ENCODE results near the gene CYP20A1. TPM values are rescaled to one million over a fixed set of nuclear protein-coding genes. Genes with fewer than 3 reads are reported as not detected.
"Not testable (repeated sequence)": the region's sequence is repeated elsewhere in the genome, so short reads cannot be mapped to it uniquely, and the experiment has no call there.

Gene CYP20A1
- total and polyA plus RNA-seq, 8 donors: 5.9 to 19.7 (median 15.2) TPM

GRCh38 chr2:203330434-203330833 lies 91.6 kb downstream of the CYP20A1 start:
- Histone ChIP-seq H3K4me3 (no peak overlapping the region), H3K9me3 (no peaks in the 10 kb centered on the region), H3K27ac (no peak overlapping the region), H3K27me3 (no peaks in the 10 kb centered on the region), H3K4me1 (peaks cover 0 to 3% (median 0%) of the 10 kb centered on the region in 3 donors), H3K36me3 (no peaks in the 10 kb centered on the region)
- no peak for DNase-seq
- FAIRE-seq: no peak
- ATAC-seq: no peak
- TF ChIP-seq CTCF (IDR thresholded peaks at IDR 0.05): no peak
- intact Hi-C loops (cut with DNase I): no loop called here

GRCh38 chr2:203338322-203338721 lies 99.5 kb downstream of the CYP20A1 start:
- intact Hi-C loops (cut with DNase I): no loop called here
- no peak for DNase-seq
- Histone ChIP-seq H3K27me3 (no peaks in the 10 kb centered on the region), H3K9me3 (no peaks in the 10 kb centered on the region), H3K4me3 (no peak overlapping the region), H3K4me1 (peaks cover 0 to 4% (median 0%) of the 10 kb centered on the region in 3 donors), H3K36me3 (no peaks in the 10 kb centered on the region), H3K27ac (no peak overlapping the region)
- no peak for FAIRE-seq
- TF ChIP-seq CTCF (IDR thresholded peaks at IDR 0.05): no peak
- WGBS, 2 donors: 90 to 95% methylated on average over 4 of the region's 4 CpGs
- ATAC-seq: no peak

GRCh38 chr2:203340791-203341487 lies 102.1 kb downstream of the CYP20A1 start:
- FAIRE-seq (no peak), ATAC-seq (no peak), DNase-seq (no peak)
- no peak for TF ChIP-seq CTCF (IDR thresholded peaks at IDR 0.05)
- Histone ChIP-seq H3K27ac (no peak overlapping the region), H3K4me1 (peaks cover 0 to 4% (median 0%) of the 10 kb centered on the region in 3 donors), H3K9me3 (no peaks in the 10 kb centered on the region), H3K27me3 (no peaks in the 10 kb centered on the region), H3K4me3 (no peak overlapping the region), H3K36me3 (no peaks in the 10 kb centered on the region)
- WGBS, 2 donors: 90 to 91% methylated on average over 6 of the region's 6 CpGs
- intact Hi-C loops (cut with DNase I): no loop called here

DNA sequence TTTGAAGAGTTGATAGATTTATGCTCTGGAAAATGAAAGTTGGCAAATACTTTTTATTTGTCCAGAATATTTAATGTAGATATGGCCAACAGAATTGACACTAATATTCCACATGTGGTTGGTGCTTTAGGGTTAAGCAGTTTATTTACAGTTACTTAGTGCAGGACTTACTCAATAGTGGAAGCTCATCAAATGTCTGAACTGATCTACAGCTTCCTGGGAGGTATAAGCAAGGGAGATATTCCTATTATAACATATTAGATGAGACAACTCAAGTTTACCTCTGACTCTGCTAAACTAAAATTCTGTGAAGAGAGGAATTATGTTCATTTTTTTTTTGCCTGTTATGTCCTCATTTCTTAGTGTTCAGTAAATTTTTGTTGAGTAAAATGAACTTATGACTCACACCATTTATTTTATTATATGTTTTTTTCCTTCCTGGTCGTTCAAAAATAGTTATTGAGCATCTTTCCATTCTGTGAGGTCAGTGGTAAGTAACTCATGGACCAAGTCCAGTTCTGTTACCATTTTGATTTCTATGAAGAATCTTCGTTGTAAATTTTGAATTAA lies 103.0 kb downstream of the CYP20A1 start:
- H3K27me3 ChIP-seq: no peaks in the 10 kb centered on the region
- peaks cover 0 to 4% (median 0%) of the 10 kb centered on the region in 3 donors for H3K4me1 ChIP-seq
- ATAC-seq: no peak
- no peak for FAIRE-seq
- intact Hi-C loops (cut with DNase I): no loop called here
- WGBS, 2 donors: 69 to 74% methylated on average over 2 of the region's 2 CpGs
- no peaks in the 10 kb centered on the region for H3K36me3 ChIP-seq
- TF ChIP-seq CTCF (IDR thresholded peaks at IDR 0.05): no peak
- no peak overlapping the region for H3K4me3 ChIP-seq
- no peak for DNase-seq
- H3K9me3 ChIP-seq: no peaks in the 10 kb centered on the region
- no peak overlapping the region for H3K27ac ChIP-seq

GRCh38 chr2:203342374-203342773 lies 103.6 kb downstream of the CYP20A1 start:
- DNase-seq; H3K4me3 ChIP-seq; ATAC-seq; H3K27ac ChIP-seq; H3K4me1 ChIP-seq; H3K27me3 ChIP-seq; intact Hi-C loops (cut with DNase I); H3K9me3 ChIP-seq; FAIRE-seq; H3K36me3 ChIP-seq: not testable (repeated sequence)
- 95 to 98% methylated on average over 4 of the region's 4 CpGs for WGBS, 2 donors

Data from pancreas (tissue), 10 donors.